SK-N-SH treated with all-trans-retinoic acid at 6 μM for 48 hours (cell line): ENCODE results near the gene SIRT4.

ENCODE experiments used
- CSDC2 ChIP-seq: fragments of 250-450 bp; sonication (Bioruptor Pico); IDR thresholded peaks from 2 replicates; pipeline ENCODE4 v1.5.0; 2020; ENCODE audit warnings: mild to moderate bottlenecking, moderate library complexity
- ZNF565 ChIP-seq: fragments of 450-650 bp; formaldehyde crosslinking; conservative IDR thresholded peaks from 2 replicates; pipeline ENCODE4 v1.5.0; 2020; ENCODE audit warnings: low read depth, mild to moderate bottlenecking, moderate library complexity
- ZNF70 ChIP-seq: fragments of 450-650 bp; formaldehyde crosslinking; IDR thresholded peaks from 2 replicates; pipeline ENCODE4 v1.5.0; 2020; ENCODE audit warnings: mild to moderate bottlenecking, moderate library complexity
- TF ChIP-seq, protein P1 (sequence below): fragments of 250-450 bp; sonication (Bioruptor Pico); IDR thresholded peaks from 2 replicates; pipeline ENCODE4 v1.5.1; 2020; ENCODE audit warnings: low read depth, mild to moderate bottlenecking, moderate library complexity
- TF ChIP-seq, protein P2 (sequence below): fragments of 250-450 bp; sonication (Bioruptor Pico); IDR thresholded peaks from 2 replicates; pipeline ENCODE4 v1.8.0; 2020; ENCODE audit warnings: mild to moderate bottlenecking, moderate library complexity, borderline replicate concordance

DNA sequence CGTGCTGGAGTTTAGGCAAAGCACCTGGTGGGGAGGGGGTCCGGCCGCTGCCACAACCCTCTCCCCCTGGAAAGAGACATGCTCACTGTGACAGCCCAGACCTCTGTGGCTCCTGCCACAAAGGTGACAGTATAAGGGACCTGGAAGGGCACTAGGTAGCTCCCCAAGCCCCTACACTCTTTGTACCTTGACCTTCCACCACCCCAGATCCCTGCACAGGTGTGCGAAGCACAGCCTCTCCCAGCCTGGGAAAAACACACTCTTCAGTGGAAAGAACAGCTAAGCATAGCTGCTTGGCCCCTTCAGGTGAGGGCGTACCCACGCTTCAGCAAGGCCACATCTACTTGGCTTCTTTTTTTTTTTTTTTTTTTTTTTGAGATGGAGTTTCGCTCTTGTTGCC is 30.4 kb downstream of the SIRT4 start:
- TF ChIP-seq ZNF70 (CRISPR knock-in tag) (no peak), CSDC2 (no peak), ZNF565 (CRISPR knock-in tag) (no peak)
- TF ChIP-seq, protein P1, sequence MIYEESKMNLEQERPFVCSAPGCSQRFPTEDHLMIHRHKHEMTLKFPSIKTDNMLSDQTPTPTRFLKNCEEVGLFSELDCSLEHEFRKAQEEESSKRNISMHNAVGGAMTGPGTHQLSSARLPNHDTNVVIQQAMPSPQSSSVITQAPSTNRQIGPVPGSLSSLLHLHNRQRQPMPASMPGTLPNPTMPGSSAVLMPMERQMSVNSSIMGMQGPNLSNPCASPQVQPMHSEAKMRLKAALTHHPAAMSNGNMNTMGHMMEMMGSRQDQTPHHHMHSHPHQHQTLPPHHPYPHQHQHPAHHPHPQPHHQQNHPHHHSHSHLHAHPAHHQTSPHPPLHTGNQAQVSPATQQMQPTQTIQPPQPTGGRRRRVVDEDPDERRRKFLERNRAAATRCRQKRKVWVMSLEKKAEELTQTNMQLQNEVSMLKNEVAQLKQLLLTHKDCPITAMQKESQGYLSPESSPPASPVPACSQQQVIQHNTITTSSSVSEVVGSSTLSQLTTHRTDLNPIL = no peak
- TF ChIP-seq, protein P2, sequence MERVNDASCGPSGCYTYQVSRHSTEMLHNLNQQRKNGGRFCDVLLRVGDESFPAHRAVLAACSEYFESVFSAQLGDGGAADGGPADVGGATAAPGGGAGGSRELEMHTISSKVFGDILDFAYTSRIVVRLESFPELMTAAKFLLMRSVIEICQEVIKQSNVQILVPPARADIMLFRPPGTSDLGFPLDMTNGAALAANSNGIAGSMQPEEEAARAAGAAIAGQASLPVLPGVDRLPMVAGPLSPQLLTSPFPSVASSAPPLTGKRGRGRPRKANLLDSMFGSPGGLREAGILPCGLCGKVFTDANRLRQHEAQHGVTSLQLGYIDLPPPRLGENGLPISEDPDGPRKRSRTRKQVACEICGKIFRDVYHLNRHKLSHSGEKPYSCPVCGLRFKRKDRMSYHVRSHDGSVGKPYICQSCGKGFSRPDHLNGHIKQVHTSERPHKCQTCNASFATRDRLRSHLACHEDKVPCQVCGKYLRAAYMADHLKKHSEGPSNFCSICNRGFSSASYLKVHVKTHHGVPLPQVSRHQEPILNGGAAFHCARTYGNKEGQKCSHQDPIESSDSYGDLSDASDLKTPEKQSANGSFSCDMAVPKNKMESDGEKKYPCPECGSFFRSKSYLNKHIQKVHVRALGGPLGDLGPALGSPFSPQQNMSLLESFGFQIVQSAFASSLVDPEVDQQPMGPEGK (CRISPR knock-in tag) = no peak
